ENCODE data around the gene TRAF3IP1.
"Not testable (repeated sequence)": the region's sequence is repeated elsewhere in the genome, so short reads cannot be mapped to it uniquely, and the experiment has no call there.

The TRAF3IP1 gene

GRCh38 chr2:238339814-238340213 lies 19.5 kb downstream of the TRAF3IP1 start:
- DNase-seq (ENCODE audit: low read depth, low spot score), result no peak

DNA sequence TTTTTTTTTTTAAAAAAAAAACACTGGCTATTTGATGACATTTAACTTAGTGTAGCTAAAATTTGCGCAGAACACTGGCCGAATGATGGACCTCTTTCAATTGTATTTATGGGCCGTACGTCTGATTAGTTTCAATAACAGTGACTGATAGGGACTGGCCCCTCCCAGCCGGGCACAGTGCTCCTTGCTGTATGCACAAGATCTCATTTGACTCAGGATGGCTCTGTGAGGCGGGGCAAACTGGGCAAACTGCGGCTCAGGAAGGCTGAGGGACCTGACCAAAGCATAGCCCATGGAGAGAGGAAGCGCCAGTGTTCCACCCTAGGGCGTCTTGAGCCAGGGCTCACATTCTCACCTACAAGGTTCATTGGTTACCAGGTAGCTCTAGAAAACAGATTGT lies 21.2 kb downstream of the TRAF3IP1 start:
- DNase-seq (ENCODE audit: low read depth, low spot score), result no peak

- DNase-seq (ENCODE audit: low read depth, low spot score), result no peak
Observed at GRCh38 chr2:238344035-238344434, 23.7 kb downstream of the TRAF3IP1 start.

DNA sequence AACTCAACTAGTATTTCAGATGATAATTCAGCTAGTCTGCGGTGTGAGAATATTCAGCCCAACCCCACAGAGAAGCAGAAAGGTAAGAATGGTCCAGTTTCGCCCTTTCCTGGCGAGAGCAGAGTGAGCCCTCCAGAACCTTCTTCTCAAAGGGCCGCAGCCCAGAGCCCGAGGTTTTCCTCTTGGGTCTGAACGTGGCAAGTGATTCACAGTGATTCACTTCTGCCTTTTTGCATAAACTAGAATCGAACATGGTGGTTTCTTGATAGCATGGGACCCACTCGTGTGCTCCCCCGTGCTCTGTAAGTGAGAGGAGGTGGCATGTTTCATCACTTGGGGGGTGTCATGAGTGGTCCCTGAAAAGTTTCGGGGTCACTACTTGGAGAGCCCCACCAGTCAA lies 24.2 kb downstream of the TRAF3IP1 start:
- no peak for DNase-seq (ENCODE audit: low read depth, low spot score)

DNA sequence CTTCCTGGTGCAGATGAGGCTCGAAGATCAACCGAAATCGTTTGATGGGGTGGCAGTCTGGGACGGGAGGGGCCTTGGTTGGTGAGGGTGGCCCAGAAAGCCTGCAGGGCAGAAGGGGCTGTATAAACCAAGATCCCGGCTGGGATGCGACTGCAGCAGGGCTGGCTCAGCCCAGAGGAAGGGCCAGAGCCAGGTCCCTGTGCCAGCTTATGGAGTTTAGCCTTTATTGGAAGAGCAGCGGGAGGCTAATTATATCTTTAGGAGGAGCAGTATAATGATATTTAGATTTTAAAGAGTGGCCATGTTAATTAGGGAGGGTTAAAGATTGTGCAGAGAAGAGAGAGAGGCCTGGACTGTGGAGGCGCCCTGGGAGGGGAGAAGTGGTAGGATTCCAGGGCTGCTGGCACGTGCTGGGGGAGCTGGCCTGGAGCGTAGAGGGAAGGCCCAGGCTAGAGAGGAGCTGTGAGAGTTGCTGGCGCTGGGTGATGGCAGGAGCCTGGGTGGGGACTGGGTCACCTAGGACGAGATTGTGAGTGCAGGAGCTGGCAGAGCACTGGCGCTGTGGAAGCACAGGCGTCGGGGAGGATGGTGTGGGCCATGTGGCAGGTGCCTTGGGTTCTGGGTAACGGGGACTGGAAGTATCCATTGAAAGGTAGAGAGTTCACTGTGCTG lies 25.1 kb downstream of the TRAF3IP1 start:
- no peak for DNase-seq (ENCODE audit: low read depth, low spot score)

- DNase-seq (ENCODE audit: low read depth, low spot score), result no peak
Observed at GRCh38 chr2:238346544-238346943, 26.2 kb downstream of the TRAF3IP1 start.

GRCh38 chr2:238350150-238350897 lies 30.0 kb downstream of the TRAF3IP1 start:
- DNase-seq (ENCODE audit: low read depth, low spot score), result no peak

GRCh38 chr2:238351315-238351714 lies 31.0 kb downstream of the TRAF3IP1 start:
- no peak for DNase-seq (ENCODE audit: low read depth, low spot score)

DNA sequence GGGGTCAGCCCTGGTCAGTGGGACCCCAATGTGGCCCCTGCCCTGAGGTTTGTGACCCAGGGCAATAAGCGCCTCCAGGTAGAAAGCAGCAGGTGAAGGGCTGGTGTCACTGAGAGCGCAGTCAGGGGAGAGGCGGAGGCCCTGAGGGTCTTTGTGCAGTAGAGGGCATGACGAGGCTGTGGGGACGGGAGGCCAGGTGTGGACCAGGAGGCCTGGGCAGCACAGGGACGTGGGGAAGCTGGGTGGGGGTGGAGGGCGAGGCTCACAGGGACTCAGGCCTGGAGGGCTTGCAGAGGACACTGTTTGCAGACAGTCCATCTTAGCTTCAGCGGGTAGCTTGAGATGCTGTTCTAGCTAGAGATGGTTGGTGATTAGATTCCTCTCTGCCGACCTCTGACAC lies 32.0 kb downstream of the TRAF3IP1 start:
- DNase-seq (ENCODE audit: low read depth, low spot score), result no peak

DNA sequence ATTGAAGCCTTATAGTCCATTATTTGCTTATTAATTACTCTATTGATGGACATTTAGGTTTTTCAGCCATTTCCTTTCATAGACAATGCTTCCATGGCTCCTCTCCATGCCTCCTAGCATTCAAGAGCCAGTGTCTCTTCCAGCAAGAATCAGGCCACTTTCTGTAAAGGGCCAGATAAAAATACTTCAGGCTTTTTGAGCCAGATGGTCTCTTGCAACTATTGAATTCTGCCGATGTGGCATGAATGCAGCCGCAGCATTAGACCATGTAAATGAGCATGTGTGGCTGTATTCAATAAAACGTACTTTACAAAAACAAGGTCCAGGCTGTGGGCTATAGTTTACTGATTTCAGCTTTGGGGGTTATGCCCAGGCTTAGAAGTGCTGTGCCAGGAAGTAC lies 38.5 kb downstream of the TRAF3IP1 start:
- no peak for DNase-seq (ENCODE audit: low read depth, low spot score)

- no peak for DNase-seq (ENCODE audit: low read depth, low spot score)
Observed at GRCh38 chr2:238359403-238359802, 39.1 kb downstream of the TRAF3IP1 start.

- no peak for DNase-seq (ENCODE audit: low read depth, low spot score)
Observed at GRCh38 chr2:238361877-238362276, 41.6 kb downstream of the TRAF3IP1 start.

DNA sequence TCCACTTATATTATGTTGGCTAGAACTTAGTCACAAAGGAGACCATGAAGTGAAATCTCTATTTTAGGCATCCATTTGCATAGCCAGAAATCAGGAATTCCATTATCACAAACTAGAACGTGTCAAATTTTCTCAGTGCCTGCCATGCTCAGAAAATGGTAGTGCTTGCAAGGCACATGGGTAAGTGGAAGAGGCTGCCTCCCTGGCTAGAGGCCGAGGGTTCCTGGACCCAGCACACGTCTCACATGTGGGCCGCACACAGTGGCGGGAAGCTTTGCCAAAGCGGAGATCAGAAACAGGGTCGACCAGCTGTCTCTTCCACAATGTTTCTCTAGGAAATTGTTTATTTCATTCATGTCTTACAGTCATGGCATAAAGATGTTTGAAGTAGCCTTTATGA lies 42.3 kb downstream of the TRAF3IP1 start:
- no peak for DNase-seq (ENCODE audit: low read depth, low spot score)

DNA sequence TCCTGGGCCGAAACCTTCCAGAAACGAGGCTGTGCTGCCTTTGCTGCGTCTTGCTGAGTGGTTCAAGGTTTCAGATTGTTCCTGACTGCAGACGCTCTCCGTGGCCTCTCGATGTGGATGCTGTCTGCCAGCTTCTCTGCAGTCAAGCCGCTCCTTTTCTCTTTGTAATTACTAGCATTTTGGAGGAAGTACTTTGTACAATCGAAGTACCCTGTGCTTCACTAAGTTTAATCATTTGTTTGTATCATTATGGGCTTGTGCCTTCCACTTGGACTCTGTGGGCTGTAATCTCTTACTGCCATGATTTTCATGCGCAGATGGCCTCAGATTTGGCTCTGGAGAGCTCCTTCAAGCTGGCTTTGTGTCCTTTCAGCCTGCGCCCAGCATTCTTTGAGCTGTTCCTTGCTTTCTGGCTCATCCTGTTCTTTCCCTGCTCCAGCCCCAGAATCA lies 49.3 kb downstream of the TRAF3IP1 start:
- DNase-seq (ENCODE audit: low read depth, low spot score), result no peak

GRCh38 chr2:238370094-238370822 lies 49.9 kb downstream of the TRAF3IP1 start:
- no peak for DNase-seq (ENCODE audit: low read depth, low spot score)

DNA sequence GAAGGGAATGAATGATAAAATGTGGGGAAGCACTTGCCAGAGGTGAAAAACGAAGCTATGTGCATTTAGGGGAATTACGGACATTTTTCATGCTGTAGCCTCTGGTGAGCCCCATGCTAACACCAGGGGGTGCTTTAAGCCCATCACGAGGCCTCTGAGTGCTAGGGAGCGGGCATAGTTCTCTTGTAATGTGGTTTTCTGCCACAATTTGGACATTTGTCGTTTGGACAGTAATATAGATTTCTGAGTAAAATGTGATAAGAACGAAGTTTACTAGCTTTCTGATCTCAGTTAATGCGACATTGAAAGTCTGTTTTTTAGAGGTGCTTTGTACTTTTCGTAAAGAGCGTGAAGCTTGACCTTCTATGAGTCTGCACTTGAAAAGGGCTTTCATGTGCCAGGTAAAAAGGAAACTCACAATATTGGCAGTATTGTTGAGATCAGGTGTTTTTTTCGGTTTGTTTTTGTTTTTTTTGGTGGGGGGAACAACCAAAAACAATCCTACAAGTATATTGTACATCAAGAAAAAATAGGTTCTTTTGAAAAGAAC lies 50.6 kb downstream of the TRAF3IP1 start:
- DNase-seq (ENCODE audit: low read depth, low spot score), result no peak

GRCh38 chr2:238372277-238372676 lies 52.0 kb downstream of the TRAF3IP1 start:
- DNase-seq (ENCODE audit: low read depth, low spot score), result not testable (repeated sequence)

DNA sequence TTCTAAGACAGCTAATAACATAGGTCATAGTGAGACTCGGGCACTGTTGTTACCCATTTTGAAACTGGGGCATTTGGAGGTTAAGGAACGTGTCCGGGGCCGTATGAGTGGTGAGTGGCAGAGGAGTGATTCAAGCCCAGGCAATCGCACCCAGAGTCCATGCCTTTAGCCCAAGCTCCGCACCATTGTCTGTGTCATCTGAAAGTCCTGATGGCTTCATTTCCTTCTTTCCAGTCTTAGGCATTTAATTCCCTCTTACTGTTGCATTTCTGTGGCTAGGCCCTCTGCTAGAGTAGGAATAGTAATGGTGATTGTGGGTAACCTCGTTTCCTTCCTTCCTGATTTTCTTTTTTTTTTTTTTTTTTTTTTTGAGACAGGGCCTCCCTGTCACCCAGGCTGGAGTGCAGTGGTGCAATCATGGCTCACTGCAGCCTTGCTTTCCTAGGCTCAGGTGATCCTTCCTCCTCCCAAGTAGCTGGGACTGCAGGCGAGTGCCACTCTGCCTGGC lies 56.6 kb downstream of the TRAF3IP1 start:
- no peak for DNase-seq (ENCODE audit: low read depth, low spot score)

GRCh38 chr2:238378230-238379095 lies 58.1 kb downstream of the TRAF3IP1 start:
- no peak for DNase-seq (ENCODE audit: low read depth, low spot score)

- DNase-seq (ENCODE audit: low read depth, low spot score), result no peak
Observed at GRCh38 chr2:238379096-238379810, 58.9 kb downstream of the TRAF3IP1 start.

Measured in activated CD4-positive, CD25-positive, alpha-beta regulatory T cell treated with anti-CD3 and anti-CD28 coated beads, Interleukin-2, amount 50 U/mL, for 16 hours (primary cell).